IMR-90 (cell line): ENCODE data around the gene TMEM101. TPM values are rescaled to one million over a fixed set of nuclear protein-coding genes. Genes with fewer than 3 reads are reported as not detected.

Experiments
- ATAC-seq: fragments of 200-7000 bp; cut with Tn5 transposase; 2 replicates; pipeline ENCODE4 v1.9.1; 2020; ENCODE audit warnings: low read depth, mild to moderate bottlenecking, moderate library complexity
- BruUV-seq: library from RNA; stranded (reverse); fragments of 400-500 nt; replicated peaks from 2 replicates; lab custom pipeline; 2021; lab: Mats Ljungman, UMichigan
- CTCF ChIA-PET: fragments of 300-600 bp; formaldehyde crosslinking; extraction: SDS; loops from one replicate; lab custom pipeline; 2021; ENCODE audit warnings: antibody characterized with exemption; lab: Yijun Ruan, JAX
- POLR2A ChIA-PET: fragments of 300-600 bp; sonication (Branson Sonifier 250); formaldehyde crosslinking; loops from one replicate; lab custom pipeline; 2022; ENCODE audit warnings: antibody characterized with exemption; ENCODE audit not compliant: unreplicated experiment; lab: Charles Lee
- DNase-seq: peaks from one replicate; pipeline ENCODE4 v3.0.0; 2013
- H2AFZ ChIP-seq: replicated peaks from 2 replicates; pipeline ENCODE3; 2013; ENCODE audit warnings: low read length, mild to moderate bottlenecking; ENCODE audit not compliant: poor library complexity
- H2AK5ac ChIP-seq: 2 replicates; pipeline ENCODE4 v1.6.1; 2013; ENCODE audit warnings: low read depth, low read length, inconsistent platforms
- H2AK9ac ChIP-seq: replicated peaks from 2 replicates; pipeline ENCODE3; 2013; ENCODE audit warnings: mild to moderate bottlenecking, low read depth, low read length, moderate library complexity; ENCODE audit not compliant: poor library complexity
- H2BK120ac ChIP-seq: 2 replicates; pipeline ENCODE4 v1.6.1; 2013; ENCODE audit warnings: low read depth, low read length, inconsistent platforms
- H2BK15ac ChIP-seq: 3 replicates; pipeline ENCODE4 v1.6.1; 2013; ENCODE audit warnings: low read depth, low read length, inconsistent platforms
- H2BK20ac ChIP-seq: 2 replicates; pipeline ENCODE4 v1.6.1; 2013; ENCODE audit warnings: low read depth, mild to moderate bottlenecking, inconsistent platforms, low read length, moderate library complexity
- H2BK5ac ChIP-seq: 2 replicates; pipeline ENCODE4 v1.6.1; 2013; ENCODE audit warnings: mild to moderate bottlenecking, low read depth, low read length, inconsistent platforms; ENCODE audit not compliant: poor library complexity, severe bottlenecking
- H3K14ac ChIP-seq: replicated peaks from 2 replicates; pipeline ENCODE4 v1.6.1; 2013; ENCODE audit warnings: low read depth, low read length, inconsistent platforms
- H3K18ac ChIP-seq: 2 replicates; pipeline ENCODE4 v1.6.1; 2013; ENCODE audit warnings: low read depth, low read length, control low read depth
- H3K23ac ChIP-seq: 2 replicates; pipeline ENCODE4 v1.6.1; 2013; ENCODE audit warnings: low read depth, low read length, inconsistent platforms
- H3K27ac ChIP-seq: 2 replicates; pipeline ENCODE4 v1.5.1; 2013; ENCODE audit warnings: mild to moderate bottlenecking, control low read depth, low read length; ENCODE audit not compliant: insufficient read depth
- H3K27me3 ChIP-seq: 2 replicates; pipeline ENCODE4 v1.6.1; 2013; ENCODE audit warnings: low read length; ENCODE audit not compliant: control insufficient read depth, insufficient read depth
- H3K36me3 ChIP-seq: 2 replicates; pipeline ENCODE4 v1.6.1; 2013; ENCODE audit warnings: low read length, mixed read lengths; ENCODE audit not compliant: control insufficient read depth, insufficient read depth
- H3K4ac ChIP-seq: 2 replicates; pipeline ENCODE4 v1.6.1; 2013; ENCODE audit warnings: low read depth, low read length, inconsistent platforms
- H3K4me1 ChIP-seq: 2 replicates; pipeline ENCODE4 v1.6.1; 2013; ENCODE audit warnings: low read length, mixed read lengths; ENCODE audit not compliant: control insufficient read depth, insufficient read depth
- H3K4me2 ChIP-seq: 2 replicates; pipeline ENCODE4 v1.6.1; 2013; ENCODE audit warnings: low read depth, mild to moderate bottlenecking, control low read depth, low read length, moderate library complexity
- H3K4me3 ChIP-seq: 2 replicates; pipeline ENCODE4 v1.5.1; 2013; ENCODE audit warnings: low read depth, mild to moderate bottlenecking, control low read depth, low read length, moderate library complexity; ENCODE audit not compliant: insufficient read depth
- H3K56ac ChIP-seq: 2 replicates; pipeline ENCODE4 v1.6.1; 2013; ENCODE audit warnings: low read length, inconsistent platforms; ENCODE audit not compliant: insufficient read depth; ENCODE audit errors: extremely low read depth
- H3K79me1 ChIP-seq, 2 experiments: 2 replicates each; pipeline ENCODE4 v1.6.1; 2013; ENCODE audit warnings: low read length in 2 of 2, inconsistent platforms in 1 of 2, low read depth in 1 of 2
- H3K9ac ChIP-seq: 2 replicates; pipeline ENCODE4 v1.6.1; 2013; ENCODE audit warnings: low read depth, low read length, control low read depth
- H3K9me1 ChIP-seq: 2 replicates; pipeline ENCODE4 v1.6.1; 2013; ENCODE audit warnings: low read length, inconsistent platforms; ENCODE audit not compliant: insufficient read depth
- H3K9me3 ChIP-seq: 2 replicates; pipeline ENCODE4 v1.6.1; 2013; ENCODE audit warnings: low read length; ENCODE audit not compliant: control insufficient read depth, insufficient read depth
- H4K20me1 ChIP-seq: 2 replicates; pipeline ENCODE4 v1.6.1; 2013; ENCODE audit warnings: low read length, inconsistent platforms; ENCODE audit not compliant: insufficient read depth
- H4K5ac ChIP-seq: 2 replicates; pipeline ENCODE4 v1.6.1; 2013; ENCODE audit warnings: mild to moderate bottlenecking, low read depth, low read length, control low read depth
- H4K8ac ChIP-seq, 2 experiments: 2 replicates each; pipeline ENCODE4 v1.6.1; 2013; ENCODE audit warnings: low read depth in 2 of 2, low read length in 2 of 2, control low read depth in 1 of 2, inconsistent platforms in 1 of 2
- H4K91ac ChIP-seq: 2 replicates; pipeline ENCODE4 v1.6.1; 2013; ENCODE audit warnings: low read depth, low read length, inconsistent platforms; ENCODE audit not compliant: insufficient read depth
- CEBPB ChIP-seq: IDR thresholded peaks from 2 replicates; pipeline ENCODE4 v1.6.1; 2012; ENCODE audit warnings: low read depth, low read length, improper control_type of control experiment
- CHD1 ChIP-seq: IDR thresholded peaks from 2 replicates; pipeline ENCODE4 v1.6.1; 2012; ENCODE audit warnings: low read depth, low read length, improper control_type of control experiment
- MAZ ChIP-seq: IDR thresholded peaks from 2 replicates; pipeline ENCODE4 v1.6.1; 2012; ENCODE audit warnings: low read depth, mild to moderate bottlenecking, low read length, improper control_type of control experiment, moderate library complexity, borderline replicate concordance
- MXI1 ChIP-seq: IDR thresholded peaks from 2 replicates; pipeline ENCODE4 v1.6.1; 2012; ENCODE audit warnings: low read depth, mild to moderate bottlenecking, low read length, moderate library complexity, borderline replicate concordance
- NFE2L2 ChIP-seq: fragments of 150-350 bp; IDR thresholded peaks from 2 replicates; pipeline ENCODE4 v1.6.1; 2016; ENCODE audit warnings: low read depth, mild to moderate bottlenecking, low read length
- POLR2A ChIP-seq: IDR thresholded peaks from 2 replicates; pipeline ENCODE4 v1.6.1; 2012; ENCODE audit warnings: mild to moderate bottlenecking, low read depth, low read length
- RAD21 ChIP-seq: IDR thresholded peaks from 2 replicates; pipeline ENCODE4 v1.6.1; 2012; ENCODE audit warnings: low read length, improper control_type of control experiment
- RCOR1 ChIP-seq: IDR thresholded peaks from 2 replicates; pipeline ENCODE4 v1.6.1; 2012; ENCODE audit warnings: mild to moderate bottlenecking, low read length, improper control_type of control experiment; ENCODE audit not compliant: insufficient replicate concordance
- RFX5 ChIP-seq: IDR thresholded peaks from 2 replicates; pipeline ENCODE4 v1.8.0; 2012; ENCODE audit warnings: low read depth, mild to moderate bottlenecking, low read length, moderate library complexity
- SMC3 ChIP-seq: fragments of 150-350 bp; IDR thresholded peaks from 2 replicates; pipeline ENCODE4 v1.6.1; 2016; ENCODE audit warnings: low read depth, mild to moderate bottlenecking, antibody characterized with exemption, low read length, moderate library complexity
- WGBS, 2 experiments: methylation state at CpG; one replicate each; pipeline versions ENCODE4 v1.1.5 to v1.1.7; 2013; ENCODE audit warnings: missing lambda C conversion rate in 2 of 2; ENCODE audit not compliant: insufficient read length in 1 of 2; ENCODE audit errors: extremely low coverage in 2 of 2; 5-methylcytosine and 5-hydroxymethylcytosine counted together
- dilution Hi-C: fragments of 300-500 bp; cut with HindIII; formaldehyde crosslinking; loops from one replicate; pipeline ENCODE4 v1.14.3; 2018; ENCODE audit warnings: low sequenced_read_pairs; ENCODE audit not compliant: unreplicated experiment
- in situ Hi-C: fragments of 300-500 bp; cut with MboI; formaldehyde crosslinking; loops from 3 replicates; pipeline ENCODE4 v1.14.3; 2019; ENCODE audit warnings: low sequenced_read_pairs, inconsistent platforms, mixed read lengths
- intact Hi-C: fragments of 100-400 bp; cut with micrococcal nuclease; formaldehyde crosslinking; loops from 2 replicates; pipeline ENCODE4 v1.10.0; 2022
- polyA plus RNA-seq, 3 experiments: library from polyadenylated mRNA; depleted of rRNA; stranded (reverse); fragments of >200 nt; gene quantifications; 2 replicates each; pipeline ENCODE4 v1.2.3, GENCODE V29; 2012; ENCODE audit warnings: low replicate concordance in 1 of 3
- total RNA-seq: library from RNA; depleted of rRNA; stranded (reverse); fragments of >200 nt; gene quantifications from 2 replicates; pipeline ENCODE4 v1.2.3, GENCODE V29; 2012
- TF ChIP-seq, protein P1 (sequence below): conservative IDR thresholded peaks from 2 replicates; pipeline ENCODE4 v1.5.1; 2012; ENCODE audit warnings: mild to moderate bottlenecking, low read depth, low read length, improper control_type of control experiment

TMEM101 gene
- total and polyA plus RNA-seq, 2 of the 4 experiments (the other 2 are of a cell fraction) = 30.7 to 36.6 TPM

DNA sequence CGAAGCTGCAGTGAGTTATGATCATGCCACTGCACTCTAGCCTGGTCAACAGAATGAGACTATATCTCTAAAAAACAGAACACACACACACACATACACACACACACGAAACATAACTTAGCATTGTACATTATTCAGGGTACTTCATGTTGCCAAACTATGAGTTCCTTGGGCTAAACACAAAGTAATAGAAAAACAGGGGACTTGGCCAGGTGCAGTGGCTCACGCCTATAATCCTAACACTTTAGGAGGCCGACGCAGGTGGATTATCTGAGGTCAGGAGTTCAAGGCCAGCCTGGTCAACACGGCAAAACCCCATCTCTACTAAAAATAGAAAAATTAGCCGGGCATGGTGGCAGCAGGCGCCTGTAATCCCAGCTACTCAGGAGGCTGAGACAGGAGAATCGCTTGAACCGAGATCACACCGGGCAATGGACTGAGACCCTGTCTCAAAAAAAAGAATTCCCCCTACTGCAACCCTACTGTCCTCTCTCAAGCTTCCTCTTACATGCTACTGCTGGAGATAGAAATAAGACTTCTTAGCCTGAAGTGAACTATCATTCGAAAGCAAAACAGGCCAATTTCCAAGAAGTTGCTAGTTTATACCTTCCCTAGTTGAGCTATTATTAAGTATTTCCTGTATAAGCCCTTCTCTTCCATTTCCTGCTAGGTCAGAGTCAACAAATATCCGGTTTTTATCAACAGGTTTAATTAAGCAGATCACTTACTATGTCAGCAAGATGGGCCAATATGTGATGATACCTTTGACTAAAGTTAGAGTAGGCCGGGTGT, 44.5 kb upstream of the TMEM101 start:
- no peak overlapping the region for H2BK20ac ChIP-seq
- peaks cover 3% of the 10 kb centered on the region for H3K9me1 ChIP-seq
- H2AK5ac ChIP-seq = no peak overlapping the region
- dilution Hi-C loops (no loop called here), in situ Hi-C loops (no loop called here), intact Hi-C loops (no loop called here)
- H2BK15ac ChIP-seq = no peak overlapping the region
- no peak for DNase-seq
- BruUV-seq = no TSS peak
- no peak overlapping the region for H4K8ac ChIP-seq
- no peak overlapping the region for H3K4me2 ChIP-seq
- no peak overlapping the region for H3K18ac ChIP-seq
- H3K4ac ChIP-seq = no peak overlapping the region
- H3K4me3 ChIP-seq = no peak overlapping the region
- H3K23ac ChIP-seq = no peak overlapping the region
- CTCF ChIA-PET = no interaction called here
- POLR2A ChIA-PET = no interaction called here
- H3K27ac ChIP-seq = no peak overlapping the region
- no peak overlapping the region for H3K14ac ChIP-seq
- H3K79me1 ChIP-seq = peaks cover 26 to 54% of the 10 kb centered on the region in 2 experiments
- H3K36me3 ChIP-seq = peaks cover 31% of the 10 kb centered on the region
- no peaks in the 10 kb centered on the region for H3K4me1 ChIP-seq
- no peak overlapping the region for H3K56ac ChIP-seq
- no peak overlapping the region for H3K9ac ChIP-seq
- H4K20me1 ChIP-seq = peaks cover 60% of the 10 kb centered on the region
- no peak overlapping the region for H4K91ac ChIP-seq
- H2BK5ac ChIP-seq = no peak overlapping the region
- H2AK9ac ChIP-seq = no peak overlapping the region
- TF ChIP-seq CHD1 = no peak
- TF ChIP-seq SMC3 = no peak
- TF ChIP-seq RCOR1 = no peak
- no peak for TF ChIP-seq MAZ
- TF ChIP-seq, protein P1, sequence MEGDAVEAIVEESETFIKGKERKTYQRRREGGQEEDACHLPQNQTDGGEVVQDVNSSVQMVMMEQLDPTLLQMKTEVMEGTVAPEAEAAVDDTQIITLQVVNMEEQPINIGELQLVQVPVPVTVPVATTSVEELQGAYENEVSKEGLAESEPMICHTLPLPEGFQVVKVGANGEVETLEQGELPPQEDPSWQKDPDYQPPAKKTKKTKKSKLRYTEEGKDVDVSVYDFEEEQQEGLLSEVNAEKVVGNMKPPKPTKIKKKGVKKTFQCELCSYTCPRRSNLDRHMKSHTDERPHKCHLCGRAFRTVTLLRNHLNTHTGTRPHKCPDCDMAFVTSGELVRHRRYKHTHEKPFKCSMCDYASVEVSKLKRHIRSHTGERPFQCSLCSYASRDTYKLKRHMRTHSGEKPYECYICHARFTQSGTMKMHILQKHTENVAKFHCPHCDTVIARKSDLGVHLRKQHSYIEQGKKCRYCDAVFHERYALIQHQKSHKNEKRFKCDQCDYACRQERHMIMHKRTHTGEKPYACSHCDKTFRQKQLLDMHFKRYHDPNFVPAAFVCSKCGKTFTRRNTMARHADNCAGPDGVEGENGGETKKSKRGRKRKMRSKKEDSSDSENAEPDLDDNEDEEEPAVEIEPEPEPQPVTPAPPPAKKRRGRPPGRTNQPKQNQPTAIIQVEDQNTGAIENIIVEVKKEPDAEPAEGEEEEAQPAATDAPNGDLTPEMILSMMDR = no peak
- TF ChIP-seq RAD21 = no peak
- no peak for TF ChIP-seq POLR2A
- TF ChIP-seq CEBPB = no peak
- no peak for TF ChIP-seq NFE2L2
- no peak for TF ChIP-seq RFX5
- TF ChIP-seq MXI1 = no peak
- H4K5ac ChIP-seq = no peak overlapping the region
- no peak overlapping the region for H2AFZ ChIP-seq
- H3K27me3 ChIP-seq = no peaks in the 10 kb centered on the region
- H2BK120ac ChIP-seq = no peak overlapping the region
- no CpG with 5 or more reads among the region's 14 CpGs for WGBS, 2 experiments
- no peaks in the 10 kb centered on the region for H3K9me3 ChIP-seq
- no peak for ATAC-seq
